Measurements from ENCODE around the gene PTPRK. TPM values are rescaled to one million over a fixed set of nuclear protein-coding genes. Genes with fewer than 3 reads are reported as not detected.
A peak's percentile ranks its signal among the peaks of the same experiment; 100 is the strongest.

PTPRK gene
- total RNA-seq, 1 experiment from 2014 or later: 89.3 TPM

DNA sequence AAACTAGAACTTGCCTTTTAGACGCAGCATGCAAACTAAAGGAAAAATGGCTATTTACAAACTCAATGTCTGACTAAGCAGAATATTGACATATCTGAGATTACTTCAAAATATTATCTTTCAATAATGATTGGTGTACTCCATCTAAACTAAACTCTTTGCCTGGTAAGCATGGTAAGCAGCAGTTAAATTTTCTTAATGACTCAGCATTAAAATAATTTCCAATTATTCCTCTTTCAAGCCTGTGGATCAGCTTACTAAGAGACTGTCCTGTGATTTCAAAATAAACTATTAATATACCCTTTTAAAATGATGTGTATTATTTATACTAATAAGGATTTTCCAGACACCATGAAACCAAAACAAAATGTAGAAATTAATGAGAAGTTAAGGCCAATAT is 392.7 kb downstream of the PTPRK start:
- Histone ChIP-seq H3K36me3 (ENCODE audit: low read depth) (no peaks in the 10 kb centered on the region), H3K27me3 (ENCODE audit: insufficient read depth, low read depth) (no peaks in the 10 kb centered on the region), H4K20me1 (ENCODE audit: insufficient read depth) (no peaks in the 10 kb centered on the region), H2AFZ (no peak overlapping the region), H3K79me2 (ENCODE audit: low read depth) (no peaks in the 10 kb centered on the region), H3K4me2 (no peak overlapping the region), H3K4me1 (replicated peaks; ENCODE audit: insufficient read depth) (peaks cover 11% of the 10 kb centered on the region), H3K4me3 (no peak overlapping the region), H3K9me2 (ENCODE audit: insufficient read depth) (no peaks in the 10 kb centered on the region), H3K27ac (no peak overlapping the region), H3K9me3 (ENCODE audit: insufficient read depth, low read depth) (no peaks in the 10 kb centered on the region), H3F3A (ENCODE audit: insufficient read depth, low read depth) (no peaks in the 10 kb centered on the region)
- intact Hi-C loops (cut with micrococcal nuclease; ENCODE audit: unreplicated experiment): no loop called here
- CTCF ChIA-PET: no interaction called here
- no peak for TF ChIP-seq EZH2 (IDR thresholded peaks at IDR 0.05; ENCODE audit: low read depth)
- no peak for TF ChIP-seq CTCF (conservative IDR thresholded peaks at IDR 0.05)
- POLR2A ChIA-PET (ENCODE audit: unreplicated experiment): no interaction called here
- no TSS peak for BruUV-seq (replicated peaks)
- DNase-seq: no peak

- Histone ChIP-seq H3K4me3 (no peak overlapping the region), H3K36me3 (ENCODE audit: low read depth) (no peaks in the 10 kb centered on the region), H3K9me2 (ENCODE audit: insufficient read depth) (no peaks in the 10 kb centered on the region), H3F3A (ENCODE audit: insufficient read depth, low read depth) (no peaks in the 10 kb centered on the region), H3K27ac (no peak overlapping the region), H3K79me2 (ENCODE audit: low read depth) (no peaks in the 10 kb centered on the region), H4K20me1 (ENCODE audit: insufficient read depth) (no peaks in the 10 kb centered on the region), H3K4me2 (no peak overlapping the region), H3K9me3 (ENCODE audit: insufficient read depth, low read depth) (no peaks in the 10 kb centered on the region), H2AFZ (no peak overlapping the region), H3K4me1 (replicated peaks; ENCODE audit: insufficient read depth) (peaks cover 11% of the 10 kb centered on the region), H3K27me3 (ENCODE audit: insufficient read depth, low read depth) (no peaks in the 10 kb centered on the region)
- ChIA-PET POLR2A (ENCODE audit: unreplicated experiment) (interaction anchor here (0.6 kb wide), 1 partner anchor 108 kb away, joined by 3 read pairs; no protein-coding TSS in a partner anchor), CTCF (no interaction called here)
- TF ChIP-seq CTCF (conservative IDR thresholded peaks at IDR 0.05) (no peak), EZH2 (IDR thresholded peaks at IDR 0.05; ENCODE audit: low read depth) (no peak)
- BruUV-seq (replicated peaks): no TSS peak
- intact Hi-C loops (cut with micrococcal nuclease; ENCODE audit: unreplicated experiment): no loop called here
- DNase-seq: peak in 1 of 2 experiments; percentile 3
Measured at GRCh38 chr6:128124713-128125112, 395.7 kb downstream of the PTPRK start.

DNA sequence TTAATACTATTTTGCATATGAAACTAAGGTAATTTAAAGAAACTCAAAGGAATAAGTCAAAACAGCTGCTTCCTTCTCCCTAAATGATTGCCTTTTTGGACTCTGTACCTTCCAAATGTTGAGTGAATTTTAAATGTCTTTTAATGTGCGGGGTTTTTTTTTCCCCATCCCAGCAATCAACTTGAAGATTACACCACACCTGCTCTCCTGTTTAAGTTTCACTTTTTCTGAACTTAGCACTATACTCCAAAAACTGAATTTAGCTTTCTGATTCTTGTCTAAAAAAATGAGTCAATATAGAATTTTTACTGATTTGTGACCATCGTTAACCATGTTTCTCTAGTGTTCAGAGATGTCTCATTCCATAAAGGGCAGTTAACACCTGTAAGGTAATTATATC is 398.8 kb downstream of the PTPRK start:
- BruUV-seq (replicated peaks): no TSS peak
- no peak overlapping the region for H3K27ac ChIP-seq
- intact Hi-C loops (cut with micrococcal nuclease; ENCODE audit: unreplicated experiment): no loop called here
- H3K4me2 ChIP-seq: no peak overlapping the region
- no peak for DNase-seq
- H3K4me1 ChIP-seq (replicated peaks; ENCODE audit: insufficient read depth): peaks cover 11% of the 10 kb centered on the region
- H2AFZ ChIP-seq: no peak overlapping the region
- H3K36me3 ChIP-seq (ENCODE audit: low read depth): no peaks in the 10 kb centered on the region
- ChIA-PET POLR2A (ENCODE audit: unreplicated experiment) (interaction anchor here (0.6 kb wide), 1 partner anchor 384 kb away, joined by 5 read pairs; no protein-coding TSS in a partner anchor), CTCF (no interaction called here)
- no peaks in the 10 kb centered on the region for H3F3A ChIP-seq (ENCODE audit: insufficient read depth, low read depth)
- no peak for TF ChIP-seq EZH2 (IDR thresholded peaks at IDR 0.05; ENCODE audit: low read depth)
- TF ChIP-seq CTCF (conservative IDR thresholded peaks at IDR 0.05): no peak
- H3K27me3 ChIP-seq (ENCODE audit: insufficient read depth, low read depth): no peaks in the 10 kb centered on the region
- H3K9me2 ChIP-seq (ENCODE audit: insufficient read depth): no peaks in the 10 kb centered on the region
- H3K4me3 ChIP-seq: no peak overlapping the region
- H4K20me1 ChIP-seq (ENCODE audit: insufficient read depth): no peaks in the 10 kb centered on the region
- H3K79me2 ChIP-seq (ENCODE audit: low read depth): 0 out of 2 replicates have a peak, but pooled peaks cover 3% of the 10 kb centered on the region
- no peaks in the 10 kb centered on the region for H3K9me3 ChIP-seq (ENCODE audit: insufficient read depth, low read depth)
